GM12878 (cell line): Measurements from ENCODE around the gene LRRC57. TPM values are rescaled to one million over a fixed set of nuclear protein-coding genes. Genes with fewer than 3 reads are reported as not detected.

Experiments used
- ATAC-seq: fragments of 200-7000 bp; cut with Tn5 transposase; 3 replicates; pipeline ENCODE4 v1.9.1; 2020; ENCODE audit warnings: mild to moderate bottlenecking, moderate library complexity
- BruUV-seq: library from RNA; stranded (reverse); fragments of 400-500 nt; replicated peaks from 2 replicates; lab custom pipeline; 2021; lab: Mats Ljungman, UMichigan
- CTCF ChIA-PET: fragments of 300-600 bp; sonication (Branson Sonifier 250); formaldehyde crosslinking; extraction: SDS; loops from one replicate; lab custom pipeline; 2021; ENCODE audit warnings: inconsistent platforms; lab: Yijun Ruan, JAX
- POLR2A ChIA-PET: fragments of 350-600 bp; formaldehyde crosslinking; extraction: SDS; loops from one replicate; lab custom pipeline; 2021; ENCODE audit warnings: inconsistent platforms; lab: Charles Lee
- RAD21 ChIA-PET: fragments of 300-600 bp; sonication (Branson Sonifier 250); formaldehyde crosslinking; loops from one replicate; lab custom pipeline; 2023; ENCODE audit warnings: antibody characterized with exemption; ENCODE audit not compliant: unreplicated experiment; lab: Charles Lee
- SMC1A ChIA-PET: fragments of 300-600 bp; sonication (Branson Sonifier 250); formaldehyde crosslinking; loops from one replicate; lab custom pipeline; 2023; ENCODE audit not compliant: unreplicated experiment, uncharacterized antibody; lab: Charles Lee
- DNase-seq: peaks from one replicate; pipeline ENCODE4 v3.0.0-alpha.2; 2011; ENCODE audit warnings: low read depth, low spot score
- FAIRE-seq: peaks from 3 replicates; lab custom pipeline; 2011; peaks lifted over from hg19 to GRCh38; lab: Jason Lieb, UNC
- H2AFZ ChIP-seq: 2 replicates; pipeline ENCODE4 v1.6.0; 2011; ENCODE audit warnings: low read depth, low read length, control low read depth; ENCODE audit not compliant: control insufficient read depth
- H3K27ac ChIP-seq: 2 replicates; pipeline ENCODE4 v1.5.1; 2011; ENCODE audit warnings: control low read depth; ENCODE audit not compliant: control insufficient read depth, insufficient read depth
- H3K27me3 ChIP-seq, 2 experiments: replicated peaks in 1 of 2; 2 replicates each; pipeline versions ENCODE4 v1.6.0 to v1.6.1; 2011; ENCODE audit warnings: low read length in 1 of 2; ENCODE audit not compliant: control insufficient read depth in 2 of 2, insufficient read depth in 2 of 2
- H3K36me3 ChIP-seq, 2 experiments: 2 replicates each; pipeline ENCODE4 v1.5.1; 2011; ENCODE audit warnings: low read length in 1 of 2; ENCODE audit not compliant: control insufficient read depth in 2 of 2, insufficient read depth in 2 of 2
- H3K4me1 ChIP-seq: 2 replicates; pipeline ENCODE4 v1.6.1; 2011; ENCODE audit warnings: mild to moderate bottlenecking, low read length, moderate library complexity, mixed read lengths; ENCODE audit not compliant: control insufficient read depth, insufficient read depth
- H3K4me2 ChIP-seq: 2 replicates; pipeline ENCODE4 v1.6.0; 2011; ENCODE audit warnings: control low read depth; ENCODE audit not compliant: control insufficient read depth, insufficient read depth
- H3K4me3 ChIP-seq: fragments of 200-600 bp; sonication (generic); 2 replicates; pipeline ENCODE4 v1.5.1; 2016
- H3K79me2 ChIP-seq: 2 replicates; pipeline ENCODE4 v1.6.0; 2011; ENCODE audit warnings: low read length; ENCODE audit not compliant: control insufficient read depth, insufficient read depth
- H3K9ac ChIP-seq: 2 replicates; pipeline ENCODE4 v1.8.0; 2011; ENCODE audit warnings: low read length, control low read depth, mixed read lengths; ENCODE audit not compliant: control insufficient read depth, insufficient read depth
- H3K9me3 ChIP-seq: replicated peaks from 3 replicates; pipeline ENCODE4 v1.5.1; 2011; ENCODE audit warnings: mild to moderate bottlenecking, low read length; ENCODE audit not compliant: control insufficient read depth, insufficient read depth
- H4K20me1 ChIP-seq: 2 replicates; pipeline ENCODE4 v1.6.0; 2011; ENCODE audit not compliant: control insufficient read depth, insufficient read depth
- EP300 ChIP-seq, 2 experiments: fragments of 150-350 bp in 1 of 2; IDR thresholded peaks; 2 replicates each; pipeline ENCODE4 v1.6.1; 2011 to 2012; ENCODE audit warnings: low read depth in 2 of 2, low read length in 2 of 2, borderline replicate concordance in 1 of 2, improper control_type of control experiment in 1 of 2, inconsistent platforms in 1 of 2; ENCODE audit not compliant: control insufficient read depth in 1 of 2
- EZH2 ChIP-seq: IDR thresholded peaks from 2 replicates; pipeline ENCODE4 v1.6.1; 2012; ENCODE audit warnings: low read depth, mild to moderate bottlenecking, control low read depth, inconsistent platforms, low read length, borderline replicate concordance; ENCODE audit not compliant: control insufficient read depth
- SMAD1 ChIP-seq: fragments of 450-650 bp; IDR thresholded peaks from 2 replicates; pipeline ENCODE4 v1.6.1; 2018; ENCODE audit warnings: mild to moderate bottlenecking, low read depth; ENCODE audit not compliant: partially characterized antibody
- YY1 ChIP-seq: IDR thresholded peaks from 2 replicates; pipeline ENCODE4 v1.6.1; 2011; ENCODE audit warnings: low read depth, mild to moderate bottlenecking, low read length
- WGBS: methylation state at CpG from one replicate; pipeline ENCODE4 v1.1.6; 2016; ENCODE audit warnings: low lambda C conversion rate; ENCODE audit not compliant: insufficient replicate concordance, insufficient coverage; ENCODE audit errors: missing lambda C conversion rate; 5-methylcytosine and 5-hydroxymethylcytosine counted together
- in situ Hi-C: fragments of 300-500 bp; cut with MboI; formaldehyde crosslinking; loops from 9 replicates; pipeline ENCODE4 v1.14.3; 2018; ENCODE audit warnings: mixed read lengths
- intact Hi-C: fragments of 100-400 bp; cut with micrococcal nuclease; formaldehyde crosslinking; loops from one replicate; pipeline ENCODE4 v1.14.2; 2022; ENCODE audit not compliant: unreplicated experiment
- polyA plus RNA-seq, 11 experiments: library from polyadenylated mRNA; depleted of rRNA in 4 of 11; unstranded in 6 of 11; stranded (reverse) in 5 of 11; fragments of >200 nt; fragmentation: Nextera tagmentation in 4 of 11; fragmentation: Illumina TruSeq in 1 of 11; extraction: Ambion mirVana in 4 of 11; extraction: Trizol in 1 of 11; gene quantifications; 1 replicate in 1 of 11; 2 replicates in 10 of 11; pipeline versions ENCODE4 v1.2.1 to v1.2.3, GENCODE V29; 2011 to 2016; ENCODE audit warnings: inconsistent platforms in 2 of 11, missing spikeins in 2 of 11, low read depth in 1 of 11
- total RNA-seq, 4 experiments: library from RNA; depleted of rRNA in 3 of 4; stranded (reverse); fragments of >200 nt in 3 of 4; fragmentation: Illumina TruSeq in 1 of 4; extraction: Trizol in 1 of 4; gene quantifications; 2 replicates each; pipeline versions ENCODE4 v1.2.1 to v1.2.3, GENCODE V29; 2013 to 2021
- TF ChIP-seq, protein P1 (sequence below): fragments of 450-650 bp; IDR thresholded peaks from 2 replicates; pipeline ENCODE4 v1.6.1; 2017; ENCODE audit warnings: mild to moderate bottlenecking
- TF ChIP-seq, protein P2 (sequence below): fragments of 450-650 bp; formaldehyde crosslinking; IDR thresholded peaks from 2 replicates; pipeline ENCODE4 v1.4.0; 2020; ENCODE audit warnings: mild to moderate bottlenecking, moderate library complexity

The LRRC57 gene
- total and polyA plus RNA-seq, 10 of the 15 experiments (the other 5 are each of a cell fraction or from before 2014, with no cell fraction given): 5.2 to 15.7 (median 9.6) TPM

DNA sequence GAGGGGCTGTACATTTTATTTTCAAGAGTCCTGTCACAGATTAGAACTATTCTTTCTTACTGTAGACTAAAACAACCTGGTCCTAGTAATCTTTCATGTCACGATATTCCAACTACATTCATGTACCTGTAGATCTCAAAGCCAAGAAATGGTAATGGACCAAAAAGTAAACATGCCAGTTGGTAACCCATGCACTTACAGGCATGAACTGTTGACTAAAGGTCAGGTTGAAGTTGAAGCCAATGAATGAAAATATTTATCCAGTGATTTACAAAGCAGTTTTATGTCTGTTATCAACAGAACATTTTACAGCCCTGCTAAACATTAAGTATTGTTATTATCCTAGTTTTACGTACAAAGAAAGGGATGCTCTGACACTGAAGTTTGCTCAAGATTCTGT, 25.3 kb downstream of the LRRC57 start (continued):
- TF ChIP-seq, protein P1, sequence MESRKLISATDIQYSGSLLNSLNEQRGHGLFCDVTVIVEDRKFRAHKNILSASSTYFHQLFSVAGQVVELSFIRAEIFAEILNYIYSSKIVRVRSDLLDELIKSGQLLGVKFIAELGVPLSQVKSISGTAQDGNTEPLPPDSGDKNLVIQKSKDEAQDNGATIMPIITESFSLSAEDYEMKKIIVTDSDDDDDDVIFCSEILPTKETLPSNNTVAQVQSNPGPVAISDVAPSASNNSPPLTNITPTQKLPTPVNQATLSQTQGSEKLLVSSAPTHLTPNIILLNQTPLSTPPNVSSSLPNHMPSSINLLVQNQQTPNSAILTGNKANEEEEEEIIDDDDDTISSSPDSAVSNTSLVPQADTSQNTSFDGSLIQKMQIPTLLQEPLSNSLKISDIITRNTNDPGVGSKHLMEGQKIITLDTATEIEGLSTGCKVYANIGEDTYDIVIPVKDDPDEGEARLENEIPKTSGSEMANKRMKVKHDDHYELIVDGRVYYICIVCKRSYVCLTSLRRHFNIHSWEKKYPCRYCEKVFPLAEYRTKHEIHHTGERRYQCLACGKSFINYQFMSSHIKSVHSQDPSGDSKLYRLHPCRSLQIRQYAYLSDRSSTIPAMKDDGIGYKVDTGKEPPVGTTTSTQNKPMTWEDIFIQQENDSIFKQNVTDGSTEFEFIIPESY: no peak
- TF ChIP-seq SMAD1: no peak

DNA sequence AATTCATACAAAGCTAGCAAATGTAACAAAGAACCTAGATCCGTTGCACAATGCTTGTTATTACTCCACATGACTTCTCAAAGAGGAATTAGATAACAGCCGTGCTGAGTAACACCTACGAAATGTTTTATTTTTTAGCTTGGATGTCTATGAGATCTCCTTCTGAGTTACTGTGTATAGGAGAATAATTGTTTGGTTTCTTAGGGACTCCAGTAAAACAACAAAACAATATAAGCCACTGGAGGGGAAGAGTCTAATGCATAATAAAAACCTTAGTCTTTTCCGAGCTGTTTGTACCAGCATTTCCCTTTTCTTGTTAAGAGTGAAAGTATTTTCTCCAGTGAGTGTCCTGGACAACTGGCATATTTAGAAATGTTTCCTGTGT, 37.6 kb downstream of the LRRC57 start:
- TF ChIP-seq YY1 (no peak), EP300 (IDR thresholded peaks at IDR 0.05; ENCODE audit: borderline replicate concordance in 1 of 2, control insufficient read depth in 1 of 2, low read depth in 2 of 2, low read length in 2 of 2) (no peak), EZH2 (no peak)
- TF ChIP-seq, protein P2, sequence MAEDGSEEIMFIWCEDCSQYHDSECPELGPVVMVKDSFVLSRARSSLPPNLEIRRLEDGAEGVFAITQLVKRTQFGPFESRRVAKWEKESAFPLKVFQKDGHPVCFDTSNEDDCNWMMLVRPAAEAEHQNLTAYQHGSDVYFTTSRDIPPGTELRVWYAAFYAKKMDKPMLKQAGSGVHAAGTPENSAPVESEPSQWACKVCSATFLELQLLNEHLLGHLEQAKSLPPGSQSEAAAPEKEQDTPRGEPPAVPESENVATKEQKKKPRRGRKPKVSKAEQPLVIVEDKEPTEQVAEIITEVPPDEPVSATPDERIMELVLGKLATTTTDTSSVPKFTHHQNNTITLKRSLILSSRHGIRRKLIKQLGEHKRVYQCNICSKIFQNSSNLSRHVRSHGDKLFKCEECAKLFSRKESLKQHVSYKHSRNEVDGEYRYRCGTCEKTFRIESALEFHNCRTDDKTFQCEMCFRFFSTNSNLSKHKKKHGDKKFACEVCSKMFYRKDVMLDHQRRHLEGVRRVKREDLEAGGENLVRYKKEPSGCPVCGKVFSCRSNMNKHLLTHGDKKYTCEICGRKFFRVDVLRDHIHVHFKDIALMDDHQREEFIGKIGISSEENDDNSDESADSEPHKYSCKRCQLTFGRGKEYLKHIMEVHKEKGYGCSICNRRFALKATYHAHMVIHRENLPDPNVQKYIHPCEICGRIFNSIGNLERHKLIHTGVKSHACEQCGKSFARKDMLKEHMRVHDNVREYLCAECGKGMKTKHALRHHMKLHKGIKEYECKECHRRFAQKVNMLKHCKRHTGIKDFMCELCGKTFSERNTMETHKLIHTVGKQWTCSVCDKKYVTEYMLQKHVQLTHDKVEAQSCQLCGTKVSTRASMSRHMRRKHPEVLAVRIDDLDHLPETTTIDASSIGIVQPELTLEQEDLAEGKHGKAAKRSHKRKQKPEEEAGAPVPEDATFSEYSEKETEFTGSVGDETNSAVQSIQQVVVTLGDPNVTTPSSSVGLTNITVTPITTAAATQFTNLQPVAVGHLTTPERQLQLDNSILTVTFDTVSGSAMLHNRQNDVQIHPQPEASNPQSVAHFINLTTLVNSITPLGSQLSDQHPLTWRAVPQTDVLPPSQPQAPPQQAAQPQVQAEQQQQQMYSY (CRISPR knock-in tag): no peak
- Histone ChIP-seq H3K27ac (no peak overlapping the region; the same call in 1 of the 2 replicates), H3K79me2 (peaks cover 14% of the 10 kb centered on the region), H3K4me2 (no peak overlapping the region), H3K36me3 (peaks cover 0 to 16% of the 10 kb centered on the region in 2 experiments; a peak in 2 of 4 replicates), H3K9ac (no peak overlapping the region), H3K27me3 (no peaks in the 10 kb centered on the region), H3K4me3 (no peak overlapping the region), H3K9me3 (no peaks in the 10 kb centered on the region), H4K20me1 (no peaks in the 10 kb centered on the region), H3K4me1 (peaks cover 3% of the 10 kb centered on the region; the same call in 1 of the 2 replicates), H2AFZ (no peak overlapping the region)
- ChIA-PET CTCF (interaction anchor here (0.9 to 1.2 kb wide), 2 partner anchors 8 to 11 kb away, joined by 3 to 5 read pairs; no protein-coding TSS in a partner anchor), RAD21 (interaction anchor here (0.9 kb wide), 1 partner anchor 97 kb away, joined by 3 read pairs; no protein-coding TSS in a partner anchor), POLR2A (interaction anchor here (0.6 to 1.0 kb wide), 2 partner anchors 14 to 303 kb away, joined by 3 to 5 read pairs; partner anchors contain the start of gene VPS39), SMC1A (interaction anchor here (0.8 to 1.6 kb wide), 4 partner anchors 11 to 42 kb away, joined by 3 to 4 read pairs (median 3); partner anchors contain the start of gene ZNF106)
- no peak for FAIRE-seq
- in situ Hi-C loops (no loop called here), intact Hi-C loops (no loop called here)
- ATAC-seq: no peak
- no peak for DNase-seq
- WGBS: 84% methylated on average over 4 of the region's 4 CpGs
- no TSS peak for BruUV-seq
